Measurements from ENCODE around the gene TMEM132D. TPM values are rescaled to one million over a fixed set of nuclear protein-coding genes. Genes with fewer than 3 reads are reported as not detected.

The TMEM132D gene
- total RNA-seq, result under 1 TPM in 2 of 4 donors, not detected in 2; 0.15 to 0.94 TPM

DNA sequence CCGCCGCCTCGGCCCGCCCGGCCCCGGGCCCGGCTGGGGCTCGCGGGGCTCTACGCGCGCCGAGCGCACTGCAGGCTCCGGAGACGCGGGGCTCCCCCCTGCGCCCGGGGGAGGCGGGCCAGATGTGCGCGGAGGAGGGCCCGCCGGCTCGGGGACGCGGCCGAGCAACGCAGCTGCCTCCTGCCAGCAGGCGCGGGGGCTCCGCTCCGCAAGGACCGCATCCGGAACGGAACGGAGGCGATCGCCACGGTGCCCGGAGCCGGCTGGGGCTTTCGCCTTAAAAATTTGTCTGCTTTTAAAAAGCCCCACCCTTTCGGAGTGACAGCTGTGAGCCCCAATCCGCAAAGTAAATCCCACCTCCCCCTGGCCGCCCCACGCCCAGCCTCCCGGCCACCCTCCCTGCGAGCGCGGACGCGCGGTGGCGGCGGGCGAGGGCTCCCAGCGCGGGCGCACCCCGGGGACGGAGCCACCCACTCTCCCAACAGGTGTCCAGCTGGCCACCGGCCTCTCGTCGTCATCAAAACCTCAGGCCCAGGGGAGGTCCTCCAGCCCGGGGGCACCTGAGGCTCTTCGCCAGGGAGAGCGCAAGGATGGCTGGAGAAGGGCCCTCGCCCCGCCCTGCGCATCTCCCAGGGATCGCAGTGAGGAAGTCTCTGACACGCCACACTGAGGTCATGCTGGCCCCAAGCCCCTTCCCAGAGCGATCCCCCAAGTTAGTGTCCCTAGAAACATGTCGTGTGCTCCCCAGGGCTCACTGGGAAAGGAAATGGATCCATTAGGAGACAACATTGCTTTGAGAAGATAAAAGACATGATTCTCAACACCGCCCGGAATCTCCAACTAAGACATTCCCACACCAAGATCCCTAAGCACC is at the start of gene TMEM132D:
Gene TMEM132D (minus strand): TSS at position 70 of the 874 bp plus-strand sequence.
- Histone ChIP-seq H3K36me3 (no peaks in the 10 kb centered on the region), H3K4me3 (no peak within 1 kb of the TSS), H3K9me3 (no peaks in the 10 kb centered on the region), H3K4me1 (no peaks in the 10 kb centered on the region), H3K27ac (no peak within 1 kb of the TSS), H3K27me3 (peaks cover 78% of the 10 kb centered on the region)
- TF ChIP-seq POLR2AphosphoS5 (IDR thresholded peaks at IDR 0.05) (no peak), EP300 (IDR thresholded peaks at IDR 0.05) (no peak), POLR2A (IDR thresholded peaks at IDR 0.05) (no peak)
- TF ChIP-seq, protein P1, sequence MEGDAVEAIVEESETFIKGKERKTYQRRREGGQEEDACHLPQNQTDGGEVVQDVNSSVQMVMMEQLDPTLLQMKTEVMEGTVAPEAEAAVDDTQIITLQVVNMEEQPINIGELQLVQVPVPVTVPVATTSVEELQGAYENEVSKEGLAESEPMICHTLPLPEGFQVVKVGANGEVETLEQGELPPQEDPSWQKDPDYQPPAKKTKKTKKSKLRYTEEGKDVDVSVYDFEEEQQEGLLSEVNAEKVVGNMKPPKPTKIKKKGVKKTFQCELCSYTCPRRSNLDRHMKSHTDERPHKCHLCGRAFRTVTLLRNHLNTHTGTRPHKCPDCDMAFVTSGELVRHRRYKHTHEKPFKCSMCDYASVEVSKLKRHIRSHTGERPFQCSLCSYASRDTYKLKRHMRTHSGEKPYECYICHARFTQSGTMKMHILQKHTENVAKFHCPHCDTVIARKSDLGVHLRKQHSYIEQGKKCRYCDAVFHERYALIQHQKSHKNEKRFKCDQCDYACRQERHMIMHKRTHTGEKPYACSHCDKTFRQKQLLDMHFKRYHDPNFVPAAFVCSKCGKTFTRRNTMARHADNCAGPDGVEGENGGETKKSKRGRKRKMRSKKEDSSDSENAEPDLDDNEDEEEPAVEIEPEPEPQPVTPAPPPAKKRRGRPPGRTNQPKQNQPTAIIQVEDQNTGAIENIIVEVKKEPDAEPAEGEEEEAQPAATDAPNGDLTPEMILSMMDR (IDR thresholded peaks at IDR 0.05), result no peak
- no CpG with 5 or more reads among the region's 77 CpGs for WGBS, 2 donors (ENCODE audit: low coverage in 1 of 2)
- no peak for ATAC-seq

DNA sequence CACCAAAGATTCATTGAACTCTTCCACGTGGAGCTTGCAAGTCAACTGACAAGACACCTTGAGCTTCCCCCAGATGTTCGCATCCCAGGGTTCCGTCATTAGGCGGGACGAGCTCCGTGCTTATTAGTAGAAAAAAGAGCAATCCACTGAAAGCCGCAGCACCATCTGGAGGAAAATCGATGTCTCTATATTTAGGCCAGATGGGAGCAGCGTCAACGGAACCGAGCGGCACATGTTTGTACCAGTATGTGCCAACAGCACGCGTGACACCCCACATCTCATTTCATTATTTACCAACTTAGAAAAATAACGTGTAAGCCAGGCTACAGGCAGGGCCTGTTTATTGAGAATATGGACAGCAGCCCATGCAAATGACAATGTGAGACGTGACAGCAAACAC is 45.8 kb upstream of the TMEM132D start:
- TF ChIP-seq POLR2A (IDR thresholded peaks at IDR 0.05) (no peak), EP300 (IDR thresholded peaks at IDR 0.05) (no peak), POLR2AphosphoS5 (IDR thresholded peaks at IDR 0.05) (no peak)
- TF ChIP-seq, protein P1 (IDR thresholded peaks at IDR 0.05), result no peak
- no peaks in the 10 kb centered on the region for H3K4me1 ChIP-seq
- H3K27me3 ChIP-seq, result no peaks in the 10 kb centered on the region
- 78 to 100% methylated on average over 1 to 8 of the region's 16 CpGs for WGBS, 2 donors (ENCODE audit: low coverage in 1 of 2)
- H3K27ac ChIP-seq, result no peak overlapping the region
- ATAC-seq, result no peak
- H3K9me3 ChIP-seq, result peaks cover 0 to 13% (median 0%) of the 10 kb centered on the region in 3 donors
- H3K4me3 ChIP-seq, result no peak overlapping the region
- no peaks in the 10 kb centered on the region for H3K36me3 ChIP-seq

DNA sequence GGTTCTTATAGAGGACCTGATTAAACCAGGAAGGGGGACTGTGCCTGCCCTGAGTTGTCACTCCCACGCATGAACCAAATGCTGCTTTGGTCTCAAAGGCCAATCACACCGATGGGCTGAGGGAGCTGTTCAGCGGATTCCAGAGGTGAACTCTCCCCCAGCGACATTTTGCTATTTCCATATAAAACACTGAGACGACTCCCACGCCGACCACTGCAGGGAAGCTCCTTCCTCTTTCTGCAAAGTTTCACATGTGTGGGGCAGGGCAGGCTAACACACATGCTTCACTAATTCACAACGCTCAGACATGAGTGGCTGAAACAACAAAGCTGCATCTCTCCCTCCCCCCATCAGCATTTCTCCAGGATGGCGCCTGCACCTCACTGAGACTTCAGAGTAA is 37.8 kb upstream of the TMEM132D start:
- Histone ChIP-seq H3K9me3 (no peaks in the 10 kb centered on the region), H3K4me3 (no peak overlapping the region), H3K27ac (no peak overlapping the region), H3K27me3 (peaks cover 3% of the 10 kb centered on the region), H3K36me3 (no peaks in the 10 kb centered on the region), H3K4me1 (no peaks in the 10 kb centered on the region)
- 17 to 51% methylated on average over 1 to 6 of the region's 9 CpGs for WGBS, 2 donors (ENCODE audit: low coverage in 1 of 2)
- TF ChIP-seq, protein P1 (IDR thresholded peaks at IDR 0.05), result no peak
- TF ChIP-seq POLR2A (IDR thresholded peaks at IDR 0.05) (no peak), POLR2AphosphoS5 (IDR thresholded peaks at IDR 0.05) (no peak), EP300 (IDR thresholded peaks at IDR 0.05) (no peak)
- no peak for ATAC-seq

DNA sequence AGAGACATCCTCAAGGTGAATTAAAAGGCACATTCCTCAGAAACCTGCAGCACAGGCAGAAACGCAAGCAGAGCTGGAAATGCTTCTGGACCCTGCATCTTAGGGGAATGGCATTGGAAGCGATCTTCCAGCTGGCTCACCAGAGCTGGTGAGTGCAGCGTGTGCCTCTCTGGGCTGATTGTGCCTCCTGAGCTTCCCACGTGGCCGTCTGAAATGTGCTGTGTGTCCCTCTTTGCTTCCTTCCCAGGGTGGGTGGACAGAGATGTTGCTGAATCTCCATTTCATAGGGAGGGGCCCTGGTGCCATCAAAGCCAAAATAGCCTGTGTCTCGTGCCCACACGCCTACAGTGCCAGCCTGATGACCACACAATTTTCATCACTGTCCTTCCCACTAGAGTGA is 34.3 kb upstream of the TMEM132D start:
- no peaks in the 10 kb centered on the region for H3K4me1 ChIP-seq
- no peak overlapping the region for H3K27ac ChIP-seq
- H3K27me3 ChIP-seq, result peaks cover 9% of the 10 kb centered on the region
- H3K9me3 ChIP-seq, result peaks cover 0 to 18% (median 0%) of the 10 kb centered on the region in 3 donors
- WGBS, 2 donors (ENCODE audit: low coverage in 1 of 2), result 54% methylated on average over 5 of the region's 7 CpGs; no CpG with 5 or more reads in 1 of the 2 donors
- ATAC-seq, result no peak
- H3K4me3 ChIP-seq, result no peak overlapping the region
- TF ChIP-seq, protein P1 (IDR thresholded peaks at IDR 0.05), result no peak
- TF ChIP-seq POLR2AphosphoS5 (IDR thresholded peaks at IDR 0.05) (no peak), POLR2A (IDR thresholded peaks at IDR 0.05) (no peak), EP300 (IDR thresholded peaks at IDR 0.05) (no peak)
- H3K36me3 ChIP-seq, result no peaks in the 10 kb centered on the region

DNA sequence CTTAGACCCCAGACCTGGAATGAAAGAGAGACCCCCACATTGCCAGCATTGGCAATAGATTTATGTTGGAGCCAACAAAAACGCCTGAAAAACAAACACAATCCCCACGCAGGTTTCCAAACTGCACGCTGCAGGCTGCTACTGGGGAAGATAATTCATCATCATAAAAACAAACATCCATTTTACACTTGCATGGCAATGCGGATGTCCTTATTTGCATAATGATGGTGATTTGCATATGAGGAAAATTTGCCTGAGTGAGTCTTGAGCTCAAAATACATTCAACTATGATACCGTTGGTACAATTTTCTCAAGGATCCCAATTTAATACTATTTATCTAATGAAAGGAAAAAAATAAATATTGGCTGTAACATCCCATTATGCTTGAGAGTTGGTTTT is 33.6 kb upstream of the TMEM132D start:
- TF ChIP-seq POLR2A (IDR thresholded peaks at IDR 0.05) (no peak), EP300 (IDR thresholded peaks at IDR 0.05) (no peak), POLR2AphosphoS5 (IDR thresholded peaks at IDR 0.05) (no peak)
- TF ChIP-seq, protein P1 (IDR thresholded peaks at IDR 0.05), result no peak
- Histone ChIP-seq H3K36me3 (no peaks in the 10 kb centered on the region), H3K4me1 (no peaks in the 10 kb centered on the region), H3K27ac (no peak overlapping the region), H3K4me3 (no peak overlapping the region), H3K9me3 (peaks cover 0 to 21% (median 0%) of the 10 kb centered on the region in 3 donors), H3K27me3 (peaks cover 9% of the 10 kb centered on the region)
- 17 to 45% methylated on average over 5 of the region's 5 CpGs for WGBS, 2 donors (ENCODE audit: low coverage in 1 of 2)
- ATAC-seq, result no peak

Measured in gastroesophageal sphincter (tissue), 4 donors.